ENCODE measurements around the gene PTPRZ1. TPM values are rescaled to one million over a fixed set of nuclear protein-coding genes. Genes with fewer than 3 reads are reported as not detected.

PTPRZ1 gene
- total RNA-seq, 5 donors from 2014 or later (not counting 1 experiment from before 2014, with no cell fraction given), result 0.19 to 0.23 TPM; not detected in 3

DNA sequence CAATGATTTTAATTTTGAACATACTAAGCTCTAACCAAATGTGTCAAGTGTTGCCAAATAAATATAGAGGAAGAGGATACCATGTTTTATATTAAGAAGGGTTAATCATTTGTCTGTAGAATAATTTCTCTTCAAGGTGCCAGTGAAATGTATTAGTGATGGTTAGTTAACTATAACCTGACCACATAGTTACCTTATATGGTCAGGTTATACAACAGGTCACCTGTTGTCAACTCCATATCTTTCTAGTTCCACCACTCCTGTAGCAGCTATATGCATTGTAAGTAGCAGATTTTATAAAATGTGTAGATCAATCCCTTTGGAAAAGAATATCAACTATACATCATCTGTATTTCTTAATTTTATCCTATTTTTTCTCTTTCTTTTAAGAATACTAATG lies 35.1 kb downstream of the PTPRZ1 start:
- Mint-ChIP-seq H3K9me3 (peaks cover 0 to 5% (median 5%) of the 10 kb centered on the region in 3 donors), H3K27ac (no peak overlapping the region), H3K27me3 (no peaks in the 10 kb centered on the region), H3K4me3 (no peak overlapping the region), H3K36me3 (no peaks in the 10 kb centered on the region), H3K4me1 (no peaks in the 10 kb centered on the region)
- Histone ChIP-seq H3K4me3 (ENCODE audit: control insufficient read depth in 1 of 2, extremely low read depth in 1 of 2, low read length in 1 of 2) (no peak overlapping the region), H3K27me3 (replicated peaks in 1 of 2; ENCODE audit: control insufficient read depth in 2 of 2, extremely low read depth in 1 of 2, insufficient read depth in 2 of 2, low read length in 1 of 2) (no peaks in the 10 kb centered on the region), H3K4me1 (ENCODE audit: control insufficient read depth in 1 of 2, extremely low read depth in 1 of 2, insufficient read depth in 2 of 2, low read length in 2 of 2) (no peaks in the 10 kb centered on the region), H3K9me3 (no peaks in the 10 kb centered on the region), H3K27ac (ENCODE audit: low read length) (no peak overlapping the region), H3K36me3 (ENCODE audit: control insufficient read depth in 2 of 2, extremely low read depth in 1 of 2, insufficient read depth in 1 of 2, low read length in 1 of 2) (no peaks in the 10 kb centered on the region)
- ATAC-seq (replicated peaks in 1 of 4), result no peak
- POLR2A ChIA-PET, result no interaction called here
- no peak for DNase-seq
- CTCF ChIA-PET, result interaction anchor here in 1 of 2 donors (0.9 kb wide), 1 partner anchor 54 kb away, joined by 3 read pairs; no protein-coding TSS in a partner anchor

DNA sequence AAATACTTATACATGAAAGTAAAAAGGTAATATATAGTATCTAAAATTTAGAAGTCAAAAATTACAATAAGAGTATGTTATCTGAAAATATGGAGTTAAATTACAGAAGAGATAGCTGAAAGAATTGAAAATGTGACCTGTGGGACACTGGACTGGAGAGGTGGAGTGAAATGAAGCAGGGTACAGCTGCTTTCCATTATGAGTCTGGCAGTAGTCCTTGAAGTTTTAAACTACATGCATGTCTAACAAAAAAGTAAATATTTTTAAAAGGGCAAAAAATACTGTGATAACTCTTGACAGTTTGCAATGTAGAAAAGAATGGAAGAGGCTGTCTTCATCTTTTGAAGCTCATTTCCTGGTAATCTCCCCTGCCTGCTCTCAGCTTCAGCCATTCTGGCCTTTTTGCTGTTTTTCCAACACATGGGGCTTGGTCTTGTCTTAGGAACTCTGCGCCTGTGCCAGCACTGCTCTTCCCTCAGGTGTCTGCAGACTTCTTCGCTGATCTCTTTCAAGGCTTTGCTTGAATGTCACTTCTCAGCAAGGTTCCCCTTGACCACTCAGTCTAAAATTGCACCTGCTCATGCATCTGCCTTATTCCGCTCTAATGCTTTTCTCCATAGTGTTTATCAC lies 36.9 kb downstream of the PTPRZ1 start:
- Mint-ChIP-seq H3K4me1 (no peaks in the 10 kb centered on the region), H3K9me3 (peaks cover 0 to 5% (median 5%) of the 10 kb centered on the region in 3 donors), H3K27ac (no peak overlapping the region), H3K36me3 (no peaks in the 10 kb centered on the region), H3K4me3 (no peak overlapping the region), H3K27me3 (no peaks in the 10 kb centered on the region)
- ATAC-seq (replicated peaks in 1 of 4) (no peak), DNase-seq (no peak)
- Histone ChIP-seq H3K27me3 (replicated peaks in 1 of 2; ENCODE audit: control insufficient read depth in 2 of 2, extremely low read depth in 1 of 2, insufficient read depth in 2 of 2, low read length in 1 of 2) (no peaks in the 10 kb centered on the region), H3K9me3 (no peaks in the 10 kb centered on the region), H3K4me3 (ENCODE audit: control insufficient read depth in 1 of 2, extremely low read depth in 1 of 2, low read length in 1 of 2) (no peak overlapping the region), H3K36me3 (ENCODE audit: control insufficient read depth in 2 of 2, extremely low read depth in 1 of 2, insufficient read depth in 1 of 2, low read length in 1 of 2) (no peaks in the 10 kb centered on the region), H3K27ac (ENCODE audit: low read length) (no peak overlapping the region), H3K4me1 (ENCODE audit: control insufficient read depth in 1 of 2, extremely low read depth in 1 of 2, insufficient read depth in 2 of 2, low read length in 2 of 2) (no peaks in the 10 kb centered on the region)
- WGBS (ENCODE audit: insufficient coverage), result 94% methylated on average over 2 of the region's 3 CpGs
- POLR2A ChIA-PET, result no interaction called here
- CTCF ChIA-PET, result no interaction called here

DNA sequence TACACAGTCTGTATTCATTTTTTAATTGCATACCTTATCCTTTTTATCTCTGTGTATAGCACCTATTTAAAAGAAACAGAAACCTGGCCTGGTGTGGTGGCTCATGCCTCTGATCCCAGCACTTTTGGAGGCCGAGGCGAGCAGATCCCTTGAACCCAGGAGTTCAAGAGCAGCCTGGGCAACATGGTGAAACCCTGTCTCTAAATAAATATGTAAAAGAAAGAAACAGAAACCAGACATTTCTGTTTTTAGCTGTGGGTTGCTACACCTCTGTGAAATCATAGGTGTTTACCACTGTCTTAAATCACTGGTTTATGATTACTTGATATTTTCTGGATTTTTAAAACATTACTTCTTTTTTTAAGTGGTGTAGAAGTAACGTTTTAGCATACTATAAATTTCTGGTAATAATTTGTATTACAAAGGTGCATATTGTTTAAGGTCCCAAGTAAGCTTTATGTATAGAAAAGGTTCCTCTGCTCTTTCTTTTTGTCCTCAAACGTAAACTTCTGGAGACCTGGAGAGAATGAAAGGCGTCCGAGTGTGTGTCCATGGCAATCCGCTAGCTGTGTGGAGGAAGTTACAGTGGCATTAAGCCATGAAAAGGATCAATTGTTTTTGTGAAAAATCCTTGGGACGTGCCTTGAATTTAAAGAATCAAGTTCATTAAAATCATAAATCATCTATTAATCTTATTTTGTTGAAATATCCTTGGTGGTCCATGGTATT lies 41.1 kb downstream of the PTPRZ1 start:
- Histone ChIP-seq H3K4me1 (ENCODE audit: control insufficient read depth in 1 of 2, extremely low read depth in 1 of 2, insufficient read depth in 2 of 2, low read length in 2 of 2) (no peaks in the 10 kb centered on the region), H3K27ac (ENCODE audit: low read length) (no peak overlapping the region), H3K36me3 (ENCODE audit: control insufficient read depth in 2 of 2, extremely low read depth in 1 of 2, insufficient read depth in 1 of 2, low read length in 1 of 2) (no peaks in the 10 kb centered on the region), H3K4me3 (ENCODE audit: control insufficient read depth in 1 of 2, extremely low read depth in 1 of 2, low read length in 1 of 2) (no peak overlapping the region), H3K9me3 (no peaks in the 10 kb centered on the region), H3K27me3 (replicated peaks in 1 of 2; ENCODE audit: control insufficient read depth in 2 of 2, extremely low read depth in 1 of 2, insufficient read depth in 2 of 2, low read length in 1 of 2) (no peaks in the 10 kb centered on the region)
- POLR2A ChIA-PET, result no interaction called here
- ATAC-seq (replicated peaks in 1 of 4), result no peak
- WGBS (ENCODE audit: insufficient coverage), result 71% methylated on average over 1 of the region's 8 CpGs
- no peaks in the 10 kb centered on the region for H3K36me3 Mint-ChIP-seq
- DNase-seq, result no peak
- H3K4me1 Mint-ChIP-seq, result no peaks in the 10 kb centered on the region
- H3K9me3 Mint-ChIP-seq, result peaks cover 0 to 5% (median 0%) of the 10 kb centered on the region in 3 donors
- no peak overlapping the region for H3K4me3 Mint-ChIP-seq
- no peaks in the 10 kb centered on the region for H3K27me3 Mint-ChIP-seq
- CTCF ChIA-PET, result no interaction called here
- H3K27ac Mint-ChIP-seq, result no peak overlapping the region

DNA sequence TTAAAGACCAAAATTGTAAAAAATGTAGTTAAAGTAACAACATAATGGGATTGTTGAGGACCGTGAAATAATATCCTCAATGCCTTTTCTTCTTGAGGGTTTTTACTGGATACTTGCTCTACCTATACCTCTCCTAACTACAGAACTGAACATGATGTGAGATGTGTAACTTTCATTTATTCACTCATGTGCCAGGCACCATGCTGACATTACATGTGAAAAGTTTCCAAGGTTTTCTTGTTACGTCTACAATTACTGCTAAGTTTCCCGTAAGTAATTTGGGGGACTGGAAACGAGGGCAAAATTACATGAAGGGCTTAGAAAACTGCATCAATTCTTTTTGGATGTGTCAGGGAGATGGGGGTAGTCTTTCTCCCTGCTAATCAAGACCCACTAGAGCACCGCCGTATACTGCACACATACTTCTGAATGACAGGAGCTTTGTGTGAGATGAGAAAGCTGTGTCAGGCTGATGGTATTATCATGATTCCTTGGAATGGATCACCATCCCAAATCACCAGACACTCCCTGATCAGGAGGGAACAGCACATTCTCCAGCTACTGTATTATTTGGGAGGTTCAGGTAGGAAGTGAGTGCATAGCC lies 41.8 kb downstream of the PTPRZ1 start:
- Histone ChIP-seq H3K4me3 (ENCODE audit: control insufficient read depth in 1 of 2, extremely low read depth in 1 of 2, low read length in 1 of 2) (no peak overlapping the region), H3K4me1 (ENCODE audit: control insufficient read depth in 1 of 2, extremely low read depth in 1 of 2, insufficient read depth in 2 of 2, low read length in 2 of 2) (no peaks in the 10 kb centered on the region), H3K9me3 (no peaks in the 10 kb centered on the region), H3K36me3 (ENCODE audit: control insufficient read depth in 2 of 2, extremely low read depth in 1 of 2, insufficient read depth in 1 of 2, low read length in 1 of 2) (no peaks in the 10 kb centered on the region), H3K27me3 (replicated peaks in 1 of 2; ENCODE audit: control insufficient read depth in 2 of 2, extremely low read depth in 1 of 2, insufficient read depth in 2 of 2, low read length in 1 of 2) (no peaks in the 10 kb centered on the region), H3K27ac (ENCODE audit: low read length) (no peak overlapping the region)
- H3K36me3 Mint-ChIP-seq, result no peaks in the 10 kb centered on the region
- ChIA-PET CTCF (no interaction called here), POLR2A (no interaction called here)
- no peaks in the 10 kb centered on the region for H3K27me3 Mint-ChIP-seq
- H3K27ac Mint-ChIP-seq, result no peak overlapping the region
- H3K4me3 Mint-ChIP-seq, result no peak overlapping the region
- no peaks in the 10 kb centered on the region for H3K4me1 Mint-ChIP-seq
- ATAC-seq (replicated peaks in 1 of 4), result no peak
- no CpG with 5 or more reads among the region's 6 CpGs for WGBS (ENCODE audit: insufficient coverage)
- DNase-seq, result no peak
- peaks cover 0 to 5% (median 0%) of the 10 kb centered on the region in 3 donors for H3K9me3 Mint-ChIP-seq

DNA sequence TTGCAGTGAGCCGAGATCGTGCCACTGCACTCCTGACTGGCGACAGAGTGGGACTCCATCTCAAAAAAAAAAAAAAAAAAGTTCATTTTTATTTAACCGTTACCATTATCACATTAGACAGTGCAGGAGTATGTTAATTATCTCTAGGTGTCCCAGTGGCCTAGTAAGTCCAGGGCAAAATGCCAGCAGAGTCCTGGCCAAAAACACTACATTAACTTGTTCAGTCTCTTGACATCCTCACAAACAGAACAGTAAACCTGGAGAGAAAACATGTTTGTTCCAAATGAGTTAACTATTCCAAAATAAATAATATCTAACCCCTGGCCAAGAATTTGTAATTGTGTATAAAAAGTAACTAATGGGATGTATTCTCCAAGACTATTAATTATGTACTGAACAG lies 43.2 kb downstream of the PTPRZ1 start:
- H3K36me3 ChIP-seq (ENCODE audit: control insufficient read depth in 2 of 2, extremely low read depth in 1 of 2, insufficient read depth in 1 of 2, low read length in 1 of 2), result no peaks in the 10 kb centered on the region
- no peaks in the 10 kb centered on the region for H3K27me3 ChIP-seq (replicated peaks in 1 of 2; ENCODE audit: control insufficient read depth in 2 of 2, extremely low read depth in 1 of 2, insufficient read depth in 2 of 2, low read length in 1 of 2)
- H3K36me3 Mint-ChIP-seq, result no peaks in the 10 kb centered on the region
- WGBS (ENCODE audit: insufficient coverage), result no CpG with 5 or more reads among the region's 4 CpGs
- H3K4me1 ChIP-seq (ENCODE audit: control insufficient read depth in 1 of 2, extremely low read depth in 1 of 2, insufficient read depth in 2 of 2, low read length in 2 of 2), result no peaks in the 10 kb centered on the region
- no peaks in the 10 kb centered on the region for H3K9me3 ChIP-seq
- ChIA-PET CTCF (no interaction called here), POLR2A (no interaction called here)
- DNase-seq (no peak), ATAC-seq (replicated peaks in 1 of 4) (no peak)
- H3K27me3 Mint-ChIP-seq, result no peaks in the 10 kb centered on the region
- H3K4me3 ChIP-seq (ENCODE audit: control insufficient read depth in 1 of 2, extremely low read depth in 1 of 2, low read length in 1 of 2), result no peak overlapping the region
- H3K27ac Mint-ChIP-seq, result no peak overlapping the region
- H3K4me3 Mint-ChIP-seq, result no peak overlapping the region
- H3K9me3 Mint-ChIP-seq, result peaks cover 0 to 5% (median 0%) of the 10 kb centered on the region in 3 donors
- no peaks in the 10 kb centered on the region for H3K4me1 Mint-ChIP-seq
- no peak overlapping the region for H3K27ac ChIP-seq (ENCODE audit: low read length)

DNA sequence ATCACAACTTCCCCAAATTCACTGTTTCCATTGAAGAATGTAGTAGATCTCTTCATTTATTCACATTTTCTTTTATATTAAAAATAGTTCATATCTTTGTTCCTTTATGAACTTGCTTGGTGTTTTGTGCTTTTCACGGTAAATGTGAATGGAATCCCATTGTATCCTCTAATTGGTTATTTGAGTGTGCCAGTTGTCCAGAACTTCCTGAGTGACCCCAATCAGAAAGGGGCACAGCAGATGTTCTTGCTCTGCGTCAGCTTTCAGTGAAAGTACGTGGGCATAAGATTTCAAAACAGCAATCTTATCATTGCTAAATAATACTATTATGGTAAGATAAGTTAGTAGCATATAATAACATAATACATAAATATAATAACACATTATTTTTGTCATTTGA lies 47.0 kb downstream of the PTPRZ1 start:
- DNase-seq, result no peak
- no peak for ATAC-seq (replicated peaks in 1 of 4)
- Histone ChIP-seq H3K27me3 (replicated peaks in 1 of 2; ENCODE audit: control insufficient read depth in 2 of 2, extremely low read depth in 1 of 2, insufficient read depth in 2 of 2, low read length in 1 of 2) (no peaks in the 10 kb centered on the region), H3K4me1 (ENCODE audit: control insufficient read depth in 1 of 2, extremely low read depth in 1 of 2, insufficient read depth in 2 of 2, low read length in 2 of 2) (no peaks in the 10 kb centered on the region), H3K36me3 (ENCODE audit: control insufficient read depth in 2 of 2, extremely low read depth in 1 of 2, insufficient read depth in 1 of 2, low read length in 1 of 2) (no peaks in the 10 kb centered on the region), H3K9me3 (no peaks in the 10 kb centered on the region), H3K4me3 (ENCODE audit: control insufficient read depth in 1 of 2, extremely low read depth in 1 of 2, low read length in 1 of 2) (no peak overlapping the region), H3K27ac (ENCODE audit: low read length) (no peak overlapping the region)
- H3K4me1 Mint-ChIP-seq, result no peaks in the 10 kb centered on the region
- H3K9me3 Mint-ChIP-seq, result no peaks in the 10 kb centered on the region
- no peaks in the 10 kb centered on the region for H3K36me3 Mint-ChIP-seq
- WGBS (ENCODE audit: insufficient coverage), result 100% methylated on average over 1 of the region's 3 CpGs
- no peak overlapping the region for H3K4me3 Mint-ChIP-seq
- POLR2A ChIA-PET, result no interaction called here
- no peak overlapping the region for H3K27ac Mint-ChIP-seq
- H3K27me3 Mint-ChIP-seq, result no peaks in the 10 kb centered on the region
- CTCF ChIA-PET, result no interaction called here
